HG03521 (cell line): ENCODE data around the gene G0S2.

ENCODE experiments used
- ATAC-seq: cut with Tn5 transposase; IDR thresholded peaks from one replicate; pipeline ENCODE4 v1.9.1; 2021; ENCODE audit warnings: mild to moderate bottlenecking, moderate library complexity; ENCODE audit not compliant: unreplicated experiment

Gene G0S2

DNA sequence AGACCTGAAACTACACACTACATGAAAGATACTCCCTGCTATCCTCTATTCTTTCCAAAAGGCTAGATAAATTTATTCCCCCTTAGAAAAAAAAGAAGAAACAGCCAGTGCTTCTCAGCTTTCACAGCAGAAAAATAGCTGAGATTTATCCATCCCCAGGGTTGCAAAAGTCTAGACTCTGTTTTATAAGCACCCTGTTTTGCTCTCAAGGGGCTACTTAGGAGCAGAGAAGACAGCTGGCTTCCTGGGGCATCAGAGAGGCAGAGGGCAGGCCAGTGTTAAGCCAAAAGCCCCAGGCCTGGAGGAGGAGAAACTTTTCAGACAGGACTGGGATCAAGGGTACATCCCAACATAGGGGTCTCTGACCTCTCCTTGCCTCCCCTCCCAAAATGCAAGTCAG is 26.9 kb upstream of the G0S2 start:
- no peak for ATAC-seq

DNA sequence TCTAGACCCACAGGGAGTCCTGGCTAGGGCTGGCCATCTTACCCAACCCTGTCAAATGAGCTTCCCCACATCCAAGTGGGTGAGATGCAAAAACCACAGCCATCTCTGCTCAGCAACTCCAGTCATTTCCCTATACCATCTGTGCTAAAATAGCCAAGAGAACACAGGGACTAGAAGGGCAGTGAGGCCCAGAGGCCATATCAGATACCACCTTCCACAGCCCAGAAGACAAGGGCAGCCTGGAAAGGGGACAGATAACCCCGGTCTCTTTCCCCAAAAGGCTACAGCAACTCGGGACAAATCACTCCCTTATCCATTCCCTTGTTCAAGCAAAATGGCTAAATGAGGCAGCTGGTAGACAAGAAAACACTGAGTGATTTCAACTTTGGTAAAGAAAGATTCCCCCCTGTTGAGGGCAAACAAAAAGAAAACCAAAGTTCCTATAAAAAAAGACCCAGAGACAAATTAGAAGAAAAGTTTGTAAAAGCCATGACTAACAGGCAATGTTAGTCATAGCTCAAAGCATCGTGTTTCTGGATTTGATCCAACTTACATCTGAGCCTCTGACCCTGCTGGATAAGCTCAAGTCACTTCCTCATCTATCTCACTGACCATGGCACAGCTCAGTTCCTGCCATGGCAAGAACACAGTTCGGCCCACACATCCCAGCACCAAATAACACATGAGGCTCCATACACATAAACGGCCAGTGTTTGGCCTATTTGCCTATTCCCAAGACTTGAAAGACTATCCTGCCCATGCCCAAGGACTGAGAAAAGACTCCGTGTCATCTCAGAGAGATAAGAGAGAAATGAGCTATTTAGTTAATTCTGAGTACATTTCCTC is 26.1 kb upstream of the G0S2 start:
- ATAC-seq = no peak

DNA sequence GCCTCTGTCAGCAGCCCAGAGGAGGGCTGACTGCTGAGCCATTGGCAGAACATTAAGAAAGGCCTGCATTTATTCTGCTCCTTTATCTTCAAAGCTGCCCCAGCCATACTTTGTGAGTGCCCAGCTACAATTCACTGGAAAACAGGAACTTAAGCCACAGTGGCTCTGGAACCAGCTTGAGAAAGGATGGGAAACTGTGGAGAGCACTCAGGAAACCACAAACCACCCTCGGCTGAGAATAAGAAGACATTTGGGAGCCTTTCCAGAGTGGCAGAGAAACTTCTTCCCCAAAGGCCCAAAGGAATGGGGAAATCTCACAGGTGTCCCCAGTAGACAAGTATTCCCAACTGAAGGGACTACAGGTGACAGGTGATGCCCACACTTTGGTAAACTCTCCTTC is 24.8 kb upstream of the G0S2 start:
- no peak for ATAC-seq

DNA sequence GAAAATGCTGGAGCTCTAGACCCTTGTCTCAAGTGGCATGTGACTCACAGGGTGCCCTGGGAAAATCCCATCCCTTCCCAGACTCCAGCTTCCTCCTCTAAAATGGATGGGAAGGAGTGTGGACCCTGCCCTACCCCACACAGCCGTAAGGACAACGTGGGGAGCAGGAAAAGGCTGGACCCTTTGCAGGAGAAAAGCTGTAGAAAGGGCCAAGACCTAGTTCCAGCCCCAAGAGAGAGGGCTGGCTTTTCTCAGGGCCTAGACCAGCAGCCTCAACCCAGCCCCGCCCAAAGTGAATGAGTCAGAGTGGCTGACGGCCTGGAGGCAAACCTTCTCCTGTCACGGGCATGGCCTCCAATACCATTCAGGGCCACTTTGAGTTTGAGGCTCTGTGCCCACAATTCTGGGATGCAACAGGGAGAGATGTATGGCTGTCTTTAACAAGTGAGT is 24.0 kb upstream of the G0S2 start:
- peak; percentile 75 for ATAC-seq

DNA sequence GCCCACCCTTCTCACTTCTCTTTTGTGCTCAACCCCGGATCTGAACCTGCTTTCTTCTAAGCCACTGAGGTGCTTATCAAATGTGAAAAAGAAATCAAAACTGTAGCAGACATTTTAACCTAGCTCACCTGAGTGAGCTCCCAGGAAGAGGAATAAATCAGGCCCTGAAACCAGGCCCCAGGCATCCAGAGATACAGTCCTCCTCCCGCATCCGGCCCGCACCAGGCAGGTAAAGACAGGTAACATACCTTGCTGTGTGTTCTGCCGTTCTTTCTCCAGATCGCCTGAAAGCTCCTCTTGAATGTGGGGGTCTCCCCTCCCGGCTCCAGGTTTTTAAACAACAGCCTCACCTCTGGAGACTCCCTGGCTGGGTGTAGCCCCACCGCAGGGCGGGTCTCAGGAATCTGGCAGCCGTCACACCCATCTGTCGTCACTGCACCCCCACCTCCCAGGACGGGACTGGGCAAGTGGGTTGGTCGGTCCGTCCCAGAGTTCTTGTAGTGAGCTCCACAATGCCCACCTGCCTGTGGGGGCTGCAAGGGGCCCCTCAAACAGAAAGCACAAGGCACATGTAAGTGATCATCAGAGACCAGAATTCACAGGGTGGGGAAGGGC is 23.0 kb upstream of the G0S2 start, which contains the start of gene LAMB3:
TSS of gene LAMB3 (minus strand) at position 305 of the 615 bp plus-strand sequence. CDS start 1,481 bp downstream, outside the sequence.
- ATAC-seq = no peak

DNA sequence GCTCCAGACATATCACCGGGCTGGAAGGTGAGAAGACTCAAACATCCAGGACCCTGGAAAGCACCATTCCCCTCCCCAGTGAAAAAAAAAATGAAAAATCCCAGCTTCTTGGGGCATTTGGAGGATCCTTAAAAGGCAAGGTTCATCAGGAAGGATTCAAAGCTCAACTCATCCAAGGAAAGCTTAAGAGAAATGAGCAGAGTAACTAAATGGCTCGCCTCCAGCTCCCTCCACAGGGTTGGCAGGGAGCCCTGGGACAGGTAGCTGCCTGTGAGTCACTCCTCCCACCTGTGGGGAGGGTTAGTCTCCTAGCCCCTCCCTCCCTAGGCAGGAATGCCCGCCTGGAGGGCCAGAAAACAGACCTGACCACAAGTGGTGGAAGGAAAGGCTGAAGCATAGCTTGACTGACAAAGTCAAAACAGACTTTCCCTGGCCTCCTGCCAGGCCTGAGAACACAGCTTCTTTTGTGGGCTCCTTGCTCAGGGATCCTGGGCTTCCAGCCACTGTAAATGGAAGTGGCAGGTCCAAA is 22.3 kb upstream of the G0S2 start:
- ATAC-seq = no peak

DNA sequence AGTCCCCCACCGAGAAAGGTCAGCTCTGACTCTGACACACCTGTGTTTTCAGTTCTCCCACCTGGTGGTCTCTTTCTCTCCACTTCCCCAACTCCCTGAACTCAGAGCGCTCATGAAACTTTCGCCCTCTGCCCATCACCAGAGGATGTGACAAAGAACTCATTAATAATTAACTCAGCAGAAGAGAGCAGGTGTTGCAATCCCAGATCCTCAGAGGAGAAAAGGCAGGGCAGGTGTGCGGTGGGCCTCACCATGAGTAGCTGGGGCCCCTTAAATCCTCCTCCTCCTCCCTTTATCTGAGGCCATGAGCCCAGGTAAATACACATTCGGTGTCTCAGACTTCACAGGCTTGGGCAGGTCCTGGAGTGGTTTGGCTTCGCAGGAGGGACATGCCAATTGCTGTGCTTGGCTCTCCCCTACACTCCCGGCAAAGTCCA is 21.3 kb upstream of the G0S2 start:
- no peak for ATAC-seq

DNA sequence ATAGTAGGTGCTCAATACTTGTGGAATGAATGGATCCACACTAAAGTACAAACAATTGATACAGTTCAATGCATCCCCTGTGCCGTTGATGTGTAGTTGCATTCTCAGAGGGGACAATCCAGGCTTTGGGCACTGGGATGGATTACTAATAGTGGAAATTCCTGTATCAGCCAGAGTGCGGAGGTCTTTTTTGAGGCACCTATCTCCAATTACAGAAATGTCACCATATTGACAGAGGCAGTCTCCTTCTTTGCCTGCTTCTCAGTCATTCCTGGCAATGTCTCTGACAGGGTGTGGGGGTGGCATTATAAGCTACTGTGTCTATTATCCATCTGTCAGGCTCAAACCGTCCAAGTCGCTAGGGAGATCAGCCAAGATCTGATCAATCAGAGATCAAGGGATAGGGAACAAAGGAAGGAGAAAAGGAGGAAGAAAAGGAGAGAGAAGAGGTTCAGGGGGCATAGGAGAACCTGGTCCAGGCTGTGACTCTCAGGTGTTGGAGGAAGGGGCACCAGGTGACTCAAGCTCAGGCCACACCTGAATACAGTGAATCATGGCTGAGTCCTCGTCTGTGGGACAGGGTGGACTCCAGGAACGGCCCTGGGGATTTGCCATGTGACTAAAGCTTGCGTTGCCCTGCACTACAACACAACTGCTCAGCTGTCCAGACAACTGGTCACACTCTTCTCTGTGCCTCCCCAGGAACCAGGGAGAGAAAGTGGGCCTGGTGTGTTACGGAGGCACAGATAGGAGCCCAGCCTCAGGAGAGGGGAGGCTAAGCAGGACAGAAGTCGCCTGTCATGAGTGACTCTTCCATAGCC is 19.6 kb upstream of the G0S2 start:
- no peak for ATAC-seq

DNA sequence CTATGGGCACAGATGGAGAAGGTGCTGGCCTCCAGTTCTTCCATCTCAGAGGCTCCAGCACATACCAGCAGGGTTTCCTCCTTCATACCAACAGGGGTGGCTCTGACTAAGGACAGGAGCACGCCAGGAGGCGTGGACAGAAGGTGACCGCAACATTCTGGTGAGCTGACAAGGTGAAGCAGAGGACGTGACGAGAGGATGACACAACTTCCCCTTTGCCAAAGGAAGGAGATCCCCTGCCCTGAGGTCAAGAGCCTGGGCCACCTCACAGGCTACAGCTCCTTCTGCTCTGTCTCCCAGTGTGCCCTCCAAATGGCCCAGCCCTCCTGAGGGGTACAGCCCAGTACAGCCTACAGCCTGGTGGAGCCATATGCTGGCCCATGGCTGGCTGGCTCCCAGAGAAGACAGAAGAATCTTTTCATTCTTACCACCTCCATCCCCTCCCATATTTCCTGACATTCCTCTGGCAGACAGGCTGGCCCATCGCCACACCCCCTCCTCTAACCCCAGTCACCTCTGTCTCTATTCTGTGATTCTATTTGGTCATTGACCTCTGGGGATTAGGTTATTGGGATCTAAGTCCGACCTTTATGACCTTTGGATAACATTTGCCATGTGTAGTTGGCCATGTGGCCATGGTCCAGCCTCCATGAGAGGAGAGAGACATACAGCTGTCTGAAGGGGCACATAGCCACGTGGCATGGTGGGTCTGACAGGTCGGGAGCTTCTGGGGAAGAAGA is 17.9 kb upstream of the G0S2 start:
- no peak for ATAC-seq

DNA sequence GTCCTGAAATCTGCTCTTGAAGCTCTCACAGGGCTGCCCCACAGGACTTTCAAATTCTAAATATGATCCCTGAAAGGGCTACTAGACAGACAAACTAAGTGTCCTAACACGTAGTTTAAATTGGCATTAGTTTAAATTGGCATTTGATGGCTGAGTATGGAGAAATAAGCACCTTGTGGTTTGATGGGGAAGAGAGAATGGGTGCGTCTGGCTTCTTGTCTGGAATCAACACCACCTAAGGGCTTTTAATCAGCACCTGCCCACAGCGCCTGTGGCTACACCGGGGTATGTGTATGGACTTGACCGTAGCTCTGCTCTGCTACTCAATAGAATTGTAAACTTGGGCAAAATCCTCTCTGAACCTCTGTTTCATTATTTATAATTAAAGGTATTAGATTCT is 17.3 kb upstream of the G0S2 start:
- no peak for ATAC-seq

DNA sequence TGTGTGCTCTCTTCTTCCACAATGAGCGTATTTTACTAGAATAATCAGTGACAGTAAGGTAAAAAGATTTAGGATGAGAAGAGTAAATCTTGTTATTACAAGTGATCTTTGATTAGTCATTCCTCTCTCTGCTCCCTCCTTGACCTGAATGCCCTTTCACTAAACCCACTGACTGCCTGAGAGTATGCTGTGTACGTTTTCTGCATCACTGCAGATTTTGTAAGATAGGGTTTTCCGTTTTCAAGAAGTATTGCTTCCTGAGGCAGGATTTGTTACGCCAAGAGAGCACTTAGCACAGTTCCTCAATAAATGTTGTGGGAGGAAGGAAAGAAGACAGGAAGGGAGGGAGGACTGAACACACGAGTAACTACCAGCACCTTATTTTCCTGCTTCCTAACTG is 15.3 kb upstream of the G0S2 start:
- ATAC-seq = peak; percentile 74

DNA sequence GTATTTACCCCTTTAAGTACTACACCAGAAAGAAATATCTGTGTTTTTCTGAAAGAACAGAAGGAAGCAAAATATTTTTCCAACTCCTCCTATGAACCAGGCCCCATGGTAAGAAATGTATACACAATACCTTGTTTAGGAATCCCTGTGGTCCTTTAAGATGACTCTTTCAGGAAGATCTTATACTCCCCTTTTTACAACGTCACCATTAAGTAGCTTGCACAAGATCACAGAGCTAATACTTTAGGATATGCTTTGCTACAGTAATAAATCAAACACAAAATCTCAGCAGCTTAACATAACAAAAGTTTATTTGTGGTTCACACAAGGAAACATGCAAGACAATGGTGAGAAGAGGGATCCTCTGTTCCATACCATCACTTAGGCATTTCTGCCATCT is 14.1 kb upstream of the G0S2 start:
- ATAC-seq = no peak

DNA sequence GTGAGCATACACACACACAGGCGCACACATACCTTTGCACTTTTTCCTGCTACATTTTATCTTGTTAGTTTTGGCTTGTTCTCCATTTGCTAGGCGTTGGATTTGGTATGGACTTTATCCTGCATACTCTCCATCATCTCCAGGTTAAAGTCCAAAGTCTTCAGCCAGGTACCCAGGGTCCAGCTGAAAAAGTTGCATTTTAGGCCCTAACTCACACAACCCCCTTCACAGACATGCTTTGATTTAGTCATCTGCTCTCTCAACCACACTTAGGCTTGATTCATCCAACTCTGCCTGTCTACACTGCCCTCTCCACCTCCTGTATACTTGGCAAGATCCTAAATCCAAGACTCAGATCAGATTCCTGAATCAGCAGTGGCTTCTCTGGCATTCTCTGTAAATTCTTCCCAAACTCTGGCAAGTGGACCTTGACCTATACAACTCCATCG is 12.3 kb upstream of the G0S2 start:
- ATAC-seq = no peak

DNA sequence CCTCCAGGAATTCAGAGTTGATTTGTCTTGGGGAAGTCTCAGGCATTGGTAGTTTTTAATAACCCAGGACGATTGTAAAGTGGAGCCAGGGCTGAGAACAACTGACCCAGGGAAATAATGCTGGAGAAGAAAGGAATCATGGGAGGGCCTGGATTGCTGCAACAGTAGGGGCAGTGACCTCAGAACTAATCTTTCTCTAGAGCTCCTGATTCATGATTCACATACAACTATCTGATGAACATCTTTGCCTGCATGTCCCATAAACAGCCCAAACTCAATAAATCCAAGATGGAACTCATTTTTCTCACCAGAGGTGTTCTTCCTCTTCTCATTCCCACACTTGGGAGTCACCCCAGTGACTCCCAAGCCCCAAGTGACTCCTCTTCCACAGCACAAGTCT is 8.1 kb upstream of the G0S2 start:
- ATAC-seq = no peak

DNA sequence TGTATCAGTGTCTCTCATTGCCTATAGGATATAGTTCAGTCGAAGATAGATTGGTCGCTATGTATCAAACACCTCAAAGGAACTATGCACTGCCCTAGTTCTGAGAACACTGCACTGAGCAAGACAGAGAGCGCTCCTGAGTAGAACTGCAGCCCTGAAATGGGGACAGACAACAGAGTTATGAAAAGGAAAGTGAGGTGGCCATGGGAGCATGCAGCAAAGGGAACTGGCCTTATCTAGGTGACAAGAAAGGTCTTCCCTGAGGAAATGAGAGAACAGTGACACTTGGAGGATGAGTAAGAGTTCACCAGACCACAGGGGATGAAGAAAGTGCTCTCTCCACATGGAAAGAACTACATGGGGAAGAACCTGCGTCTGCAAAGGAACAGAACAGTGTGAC is 7.5 kb upstream of the G0S2 start:
- ATAC-seq = no peak

DNA sequence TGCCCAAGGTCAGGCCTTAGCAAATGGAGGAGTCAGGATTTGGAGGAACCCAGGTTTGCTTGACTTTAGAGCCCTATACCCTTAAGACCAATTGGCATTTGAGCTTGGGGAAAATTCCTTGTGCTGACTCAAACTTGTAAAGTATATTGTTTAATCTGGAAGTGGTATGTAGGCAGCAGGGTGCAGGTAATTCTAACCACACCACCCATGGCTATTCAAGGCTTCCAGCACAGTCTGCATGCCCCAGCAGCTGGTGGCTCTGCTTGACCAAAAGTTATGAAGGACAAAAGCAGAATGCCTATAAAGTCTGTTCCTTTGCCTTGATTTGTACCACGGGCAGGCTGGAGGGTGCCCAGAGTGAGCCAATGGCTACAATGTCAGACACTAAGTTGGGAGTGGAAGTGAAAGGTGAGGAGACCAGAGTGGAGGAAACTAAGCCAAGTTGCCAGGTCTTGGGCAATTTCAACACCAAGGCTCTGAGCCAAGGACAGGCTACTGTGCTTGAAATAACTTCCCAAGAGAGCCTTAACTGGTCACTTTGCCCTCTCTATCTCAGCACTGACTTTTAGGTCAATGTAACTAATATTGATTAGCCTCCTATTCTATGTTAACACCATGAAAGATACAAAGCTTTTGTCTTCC is 4.7 kb upstream of the G0S2 start:
- ATAC-seq = no peak

DNA sequence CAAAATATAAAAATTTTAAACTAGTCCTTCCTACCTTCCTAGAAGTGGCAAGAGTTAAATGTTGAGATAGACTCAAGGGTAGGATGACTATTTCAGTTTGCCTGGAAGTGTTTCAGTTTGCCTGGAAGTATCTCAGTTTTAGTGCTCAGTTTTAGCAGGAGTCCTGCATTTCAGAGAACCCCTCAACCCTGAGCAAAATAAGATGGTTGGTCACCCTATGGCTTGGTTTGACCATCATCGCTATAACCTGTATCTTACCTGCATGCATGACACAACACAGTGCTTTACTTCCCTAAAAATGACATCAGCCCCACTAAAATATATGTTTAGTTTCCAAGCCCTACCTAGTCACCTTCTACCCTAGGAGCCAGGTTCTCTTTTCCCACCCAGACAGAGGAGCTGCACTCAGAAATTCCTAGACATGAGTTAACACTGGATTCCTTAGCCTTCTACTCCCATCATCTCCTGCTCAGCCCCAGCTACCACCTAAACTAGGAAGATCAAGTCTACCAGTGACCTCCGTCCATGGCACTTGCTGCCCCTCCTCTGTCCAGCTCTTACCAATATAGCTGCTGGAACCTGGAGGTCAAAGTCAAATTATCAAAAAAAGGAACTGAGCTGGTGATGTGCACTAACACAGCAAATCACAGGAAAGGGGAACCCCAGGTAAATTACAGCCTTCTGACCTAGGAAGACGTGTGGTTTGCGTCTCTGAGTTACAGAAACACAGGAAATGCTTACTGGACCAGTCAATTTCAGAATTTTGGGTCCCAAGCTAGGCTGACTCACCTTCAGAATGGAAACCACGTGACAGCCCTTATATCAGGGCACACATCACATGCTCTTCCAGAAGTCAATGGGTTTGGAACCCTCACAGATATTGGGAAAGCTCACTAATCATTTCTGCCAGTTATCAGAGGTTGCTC is 2.2 kb upstream of the G0S2 start:
- ATAC-seq = peak; percentile 84

DNA sequence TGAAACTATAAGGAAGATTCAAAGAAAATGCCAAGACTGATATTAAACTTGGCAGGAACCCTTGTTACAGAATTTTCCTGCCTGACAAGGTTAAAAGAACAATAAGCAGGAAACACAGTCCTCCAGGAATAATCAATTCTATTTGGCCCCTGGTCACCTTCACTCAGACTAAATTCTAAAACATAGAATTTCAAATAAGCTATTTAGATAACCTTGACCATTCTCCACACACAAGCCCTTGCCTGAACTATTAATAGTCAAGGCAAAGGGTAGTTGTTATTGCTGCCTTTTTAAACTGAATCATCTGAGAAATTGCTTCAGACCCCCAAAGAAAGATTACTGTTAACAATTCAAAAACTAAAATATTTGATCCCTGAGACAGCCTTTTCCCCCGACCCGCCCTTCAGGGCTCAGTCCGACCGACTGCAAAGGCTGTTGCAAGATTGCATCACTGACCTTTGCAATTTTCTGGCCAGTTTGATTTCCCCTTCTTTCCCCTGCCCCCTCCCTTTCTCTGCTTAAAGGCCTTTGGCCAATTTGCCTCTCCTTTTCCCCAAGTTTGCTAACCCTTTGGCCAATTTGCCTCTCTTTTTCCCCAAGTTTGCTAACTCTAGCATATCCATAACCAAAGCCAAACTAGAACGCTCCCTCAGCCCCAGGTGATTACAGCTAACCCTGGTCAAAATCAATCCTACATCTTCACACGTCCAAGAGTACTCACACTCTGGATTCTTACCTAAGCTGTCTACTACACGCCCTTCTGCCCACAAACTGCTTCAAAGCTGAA is 1.4 kb upstream of the G0S2 start:
- no peak for ATAC-seq
